Activated B cell treated with CpG ODN at 0.5 μM for 24 hours (primary cell): Measurements from ENCODE around the gene CFAP210. TPM values are rescaled to one million over a fixed set of nuclear protein-coding genes. Genes with fewer than 3 reads are reported as not detected.
A peak's percentile ranks its signal among the peaks of the same experiment; 100 is the strongest.
"Not testable (repeated sequence)": the region's sequence is repeated elsewhere in the genome, so short reads cannot be mapped to it uniquely, and the experiment has no call there.

Source experiments
- ATAC-seq: fragments of 200-7000 bp; cut with Tn5 transposase; one replicate; pipeline ENCODE4 v1.10.0; 2021; ENCODE audit warnings: low read depth, mild to moderate bottlenecking, moderate library complexity
- CTCF ChIA-PET: fragments of 350-600 bp; sonication (Branson Sonifier 250); formaldehyde crosslinking; loops from one replicate; lab custom pipeline; 2021; ENCODE audit warnings: antibody characterized with exemption; lab: Charles Lee
- POLR2A ChIA-PET: fragments of 350-600 bp; sonication (Branson Sonifier 250); formaldehyde crosslinking; loops from one replicate; lab custom pipeline; 2021; ENCODE audit warnings: antibody characterized with exemption; lab: Charles Lee
- DNase-seq: peaks from one replicate; pipeline ENCODE4 v3.0.0; 2022
- H3K27ac Mint-ChIP-seq: one replicate; pipeline ENCODE4 v1.8.0; 2020; ENCODE audit warnings: mixed read lengths
- H3K27me3 Mint-ChIP-seq: one replicate; pipeline ENCODE4 v1.8.0; 2021; ENCODE audit warnings: mixed read lengths
- H3K36me3 Mint-ChIP-seq: one replicate; pipeline ENCODE4 v1.8.0; 2021; ENCODE audit warnings: low read depth, mixed read lengths
- H3K4me1 Mint-ChIP-seq: one replicate; pipeline ENCODE4 v1.8.0; 2021; ENCODE audit warnings: mixed read lengths
- H3K4me3 Mint-ChIP-seq: one replicate; pipeline ENCODE4 v1.8.0; 2020; ENCODE audit warnings: mild to moderate bottlenecking, mixed read lengths
- H3K9me3 Mint-ChIP-seq: one replicate; pipeline ENCODE4 v1.8.0; 2020; ENCODE audit warnings: mixed read lengths
- intact Hi-C: fragments of 100-400 bp; cut with micrococcal nuclease; formaldehyde crosslinking; loops from one replicate; pipeline ENCODE4 v1.15.1; 2024
- total RNA-seq: library from RNA; stranded (reverse); gene quantifications from 2 replicates; pipeline ENCODE4 v1.2.3, GENCODE V29; 2022
- TF ChIP-seq, protein P1 (sequence below): fragments of 200-600 bp; IDR thresholded peaks from one replicate; pipeline ENCODE4 v1.8.0; 2022; ENCODE audit warnings: antibody characterized with exemption, mild to moderate bottlenecking

Gene CFAP210
- total RNA-seq, 1 donor from 2014 or later, result not detected

DNA sequence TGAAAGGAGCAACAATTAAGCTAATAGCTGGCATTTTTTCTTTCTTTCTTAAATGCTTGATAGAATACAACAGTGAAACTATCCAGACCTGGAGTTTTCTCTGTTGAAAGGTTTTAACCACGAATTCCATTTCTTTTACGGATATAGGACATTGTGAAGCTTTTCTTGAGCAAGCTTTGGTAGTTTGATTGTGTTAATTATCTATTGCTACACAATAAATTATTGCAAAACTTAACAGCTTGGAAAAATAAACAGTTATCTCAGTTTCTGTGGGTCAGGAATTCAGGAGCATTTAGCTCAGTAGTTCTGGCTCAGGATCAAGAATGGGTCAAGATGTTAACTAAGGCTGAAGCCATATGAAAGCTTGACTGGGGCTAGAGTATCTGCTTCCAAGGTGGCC is 11.7 kb upstream of the CFAP210 start:
- TF ChIP-seq, protein P1, sequence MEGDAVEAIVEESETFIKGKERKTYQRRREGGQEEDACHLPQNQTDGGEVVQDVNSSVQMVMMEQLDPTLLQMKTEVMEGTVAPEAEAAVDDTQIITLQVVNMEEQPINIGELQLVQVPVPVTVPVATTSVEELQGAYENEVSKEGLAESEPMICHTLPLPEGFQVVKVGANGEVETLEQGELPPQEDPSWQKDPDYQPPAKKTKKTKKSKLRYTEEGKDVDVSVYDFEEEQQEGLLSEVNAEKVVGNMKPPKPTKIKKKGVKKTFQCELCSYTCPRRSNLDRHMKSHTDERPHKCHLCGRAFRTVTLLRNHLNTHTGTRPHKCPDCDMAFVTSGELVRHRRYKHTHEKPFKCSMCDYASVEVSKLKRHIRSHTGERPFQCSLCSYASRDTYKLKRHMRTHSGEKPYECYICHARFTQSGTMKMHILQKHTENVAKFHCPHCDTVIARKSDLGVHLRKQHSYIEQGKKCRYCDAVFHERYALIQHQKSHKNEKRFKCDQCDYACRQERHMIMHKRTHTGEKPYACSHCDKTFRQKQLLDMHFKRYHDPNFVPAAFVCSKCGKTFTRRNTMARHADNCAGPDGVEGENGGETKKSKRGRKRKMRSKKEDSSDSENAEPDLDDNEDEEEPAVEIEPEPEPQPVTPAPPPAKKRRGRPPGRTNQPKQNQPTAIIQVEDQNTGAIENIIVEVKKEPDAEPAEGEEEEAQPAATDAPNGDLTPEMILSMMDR, result no peak
- POLR2A ChIA-PET, result no interaction called here
- H3K4me1 Mint-ChIP-seq, result no peaks in the 10 kb centered on the region
- peaks cover 12% of the 10 kb centered on the region for H3K36me3 Mint-ChIP-seq
- H3K27ac Mint-ChIP-seq, result no peak overlapping the region
- no peaks in the 10 kb centered on the region for H3K27me3 Mint-ChIP-seq
- DNase-seq, result no peak
- intact Hi-C loops, result no loop called here
- H3K4me3 Mint-ChIP-seq, result no peak overlapping the region
- CTCF ChIA-PET, result no interaction called here
- ATAC-seq, result no peak
- H3K9me3 Mint-ChIP-seq, result no peaks in the 10 kb centered on the region

GRCh38 chr2:169704160-169704708 is 10.0 kb upstream of the CFAP210 start:
- TF ChIP-seq, protein P1, result no peak
- ATAC-seq, result no peak
- intact Hi-C loops, result no loop called here
- H3K27ac Mint-ChIP-seq, result no peak overlapping the region
- no peaks in the 10 kb centered on the region for H3K27me3 Mint-ChIP-seq
- POLR2A ChIA-PET, result no interaction called here
- no peaks in the 10 kb centered on the region for H3K4me1 Mint-ChIP-seq
- CTCF ChIA-PET, result no interaction called here
- DNase-seq, result no peak
- H3K9me3 Mint-ChIP-seq, result no peaks in the 10 kb centered on the region
- peaks cover 17% of the 10 kb centered on the region for H3K36me3 Mint-ChIP-seq
- no peak overlapping the region for H3K4me3 Mint-ChIP-seq

DNA sequence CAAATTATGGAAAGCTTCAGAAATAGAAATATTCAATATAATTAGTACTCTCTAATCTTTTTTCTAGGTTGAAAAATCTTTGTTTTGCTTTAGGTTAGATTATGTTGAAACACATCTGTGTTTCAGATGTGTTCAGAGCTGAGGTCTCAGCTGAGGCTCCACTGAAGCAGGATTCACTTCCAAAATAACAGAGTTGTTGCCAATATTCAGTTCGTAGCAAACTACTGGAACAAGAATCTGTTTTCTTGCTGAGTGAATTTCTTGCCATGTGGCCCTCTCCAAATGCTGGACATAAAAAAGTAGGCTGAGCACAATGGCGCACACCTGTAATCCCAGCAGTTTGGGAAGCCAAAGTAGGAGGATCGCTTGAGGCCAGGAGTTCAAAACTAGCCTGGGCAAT is 8.8 kb upstream of the CFAP210 start:
- Mint-ChIP-seq H3K4me1 (no peaks in the 10 kb centered on the region), H3K27ac (no peak overlapping the region), H3K36me3 (peaks cover 21% of the 10 kb centered on the region), H3K4me3 (no peak overlapping the region), H3K9me3 (no peaks in the 10 kb centered on the region), H3K27me3 (no peaks in the 10 kb centered on the region)
- DNase-seq (no peak), ATAC-seq (no peak)
- TF ChIP-seq, protein P1, result no peak
- ChIA-PET POLR2A (no interaction called here), CTCF (no interaction called here)
- intact Hi-C loops, result no loop called here

GRCh38 chr2:169699173-169699572 is 5.0 kb upstream of the CFAP210 start:
- H3K4me1 Mint-ChIP-seq, ATAC-seq, H3K9me3 Mint-ChIP-seq, H3K27me3 Mint-ChIP-seq, CTCF ChIA-PET, H3K27ac Mint-ChIP-seq, intact Hi-C loops, POLR2A ChIA-PET, DNase-seq, H3K4me3 Mint-ChIP-seq: not testable (repeated sequence)
- peaks cover 26% of the 10 kb centered on the region for H3K36me3 Mint-ChIP-seq

- ChIA-PET POLR2A (no interaction called here), CTCF (no interaction called here)
- Mint-ChIP-seq H3K27ac (no peak overlapping the region), H3K4me1 (peaks cover 16% of the 10 kb centered on the region), H3K36me3 (peaks cover 24% of the 10 kb centered on the region), H3K27me3 (peaks cover under 1% of the 10 kb centered on the region), H3K9me3 (peaks cover 3% of the 10 kb centered on the region), H3K4me3 (no peak overlapping the region)
- DNase-seq, result no peak
- intact Hi-C loops, result no loop called here
- TF ChIP-seq, protein P1, result no peak
- no peak for ATAC-seq
Measured at GRCh38 chr2:169696381-169696780, 2.2 kb upstream of the CFAP210 start.

DNA sequence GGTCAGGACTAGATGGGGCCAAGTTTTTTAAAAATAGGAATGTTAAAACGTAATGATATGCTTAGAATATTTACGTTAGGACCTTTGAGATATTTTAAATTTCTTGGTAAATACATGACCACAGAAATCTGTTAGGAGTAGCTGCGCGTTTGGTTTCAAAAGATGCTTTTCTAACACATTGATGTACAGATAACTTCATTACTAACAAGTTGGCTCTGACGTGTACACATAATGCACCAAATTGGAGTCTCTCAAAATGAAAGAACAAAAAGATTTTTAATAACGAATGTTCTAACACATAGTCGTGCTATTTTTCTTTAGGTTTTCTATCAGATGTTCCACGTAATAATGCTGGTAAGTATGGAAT is 672 bp upstream of the CFAP210 start:
- Mint-ChIP-seq H3K27ac (peak overlapping the region; percentile 94), H3K4me3 (peak overlapping the region; percentile 91), H3K27me3 (peaks cover 2% of the 10 kb centered on the region), H3K36me3 (peaks cover 18% of the 10 kb centered on the region), H3K9me3 (peaks cover 10% of the 10 kb centered on the region), H3K4me1 (peaks cover 16% of the 10 kb centered on the region)
- POLR2A ChIA-PET, result interaction anchor here (1.0 to 1.5 kb wide), 2 partner anchors 110 to 133 kb away, joined by 3 to 6 read pairs; partner anchors contain the start of gene UBR3
- DNase-seq, result no peak
- intact Hi-C loops, result loop anchor here (1.0 to 2.0 kb wide), 6 partner anchors 38 to 216 kb away; partner anchors contain the start of genes BBS5, FASTKD1, KLHL23 and METTL5
- CTCF ChIA-PET, result no interaction called here
- TF ChIP-seq, protein P1, result no peak
- ATAC-seq, result no peak
